Activated CD4-positive, CD25-positive, alpha-beta regulatory T cell treated with anti-CD3 and anti-CD28 coated beads, Interleukin-2, amount 50 U/mL, for 24 hours (primary cell): ENCODE measurements around the gene DONSON.

Experiments
- ATAC-seq, 2 donors: fragments of 150-1000 bp; cut with Tn5 transposase; one replicate each; pipeline ENCODE4 v1.10.0; 2021; ENCODE audit warnings: mild to moderate bottlenecking in 1 of 2, moderate library complexity in 1 of 2

Gene DONSON

DNA sequence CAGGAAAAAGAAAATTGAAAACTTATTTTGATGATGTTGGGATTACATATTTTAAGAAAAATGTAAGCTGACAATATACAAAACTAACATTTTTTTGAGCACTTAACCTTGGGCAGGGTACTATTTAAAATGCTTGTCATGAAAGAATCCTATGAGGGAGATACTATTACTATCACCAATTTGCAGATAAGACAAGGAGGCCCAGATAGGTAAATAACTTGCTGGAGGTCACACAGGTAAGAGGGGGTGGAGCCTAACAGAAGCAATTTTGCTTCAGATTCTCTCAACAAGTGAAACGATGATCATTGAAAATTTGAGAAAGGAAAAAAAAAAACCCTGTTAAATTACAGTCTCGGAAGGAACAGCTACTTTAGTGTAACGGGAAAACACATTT, 47.8 kb downstream of the DONSON start:
- ATAC-seq, result no peak

DNA sequence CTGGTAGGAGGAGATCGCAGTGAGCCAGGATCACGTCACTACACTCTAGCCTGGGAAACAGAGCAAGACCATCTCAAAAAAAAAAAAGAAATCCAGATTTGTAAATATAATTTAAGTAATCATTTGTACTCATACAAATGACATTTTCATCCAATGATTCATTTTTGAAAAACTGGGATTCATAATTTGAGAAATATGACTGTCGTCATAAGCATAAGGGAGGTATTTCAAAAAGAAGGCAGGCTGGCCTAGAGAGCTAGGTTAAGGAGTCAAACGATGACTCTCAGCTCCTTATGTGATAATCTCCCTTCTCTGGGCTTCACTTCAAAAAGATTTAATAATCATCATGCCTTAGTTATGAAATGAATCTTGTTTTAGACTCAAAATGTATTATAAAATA, 48.9 kb downstream of the DONSON start:
- no peak for ATAC-seq

DNA sequence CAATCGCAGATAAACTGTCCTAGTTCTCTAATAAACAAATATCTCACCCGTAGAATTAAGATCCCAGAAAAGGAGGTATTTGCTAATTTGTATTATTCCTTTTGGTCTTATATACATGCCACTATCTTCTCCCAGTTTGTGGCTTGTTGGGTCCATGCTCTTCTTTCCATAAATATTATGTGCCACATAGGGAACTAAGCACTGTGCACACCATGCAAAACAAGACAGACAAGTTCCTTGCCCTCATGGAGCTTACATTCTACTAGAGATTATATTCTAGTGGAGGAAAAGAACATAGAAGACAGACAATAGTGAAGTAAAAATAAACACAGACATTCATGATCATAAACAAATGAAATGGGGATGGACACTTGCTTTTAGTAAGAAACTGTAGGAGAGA, 51.3 kb downstream of the DONSON start:
- ATAC-seq, result no peak

DNA sequence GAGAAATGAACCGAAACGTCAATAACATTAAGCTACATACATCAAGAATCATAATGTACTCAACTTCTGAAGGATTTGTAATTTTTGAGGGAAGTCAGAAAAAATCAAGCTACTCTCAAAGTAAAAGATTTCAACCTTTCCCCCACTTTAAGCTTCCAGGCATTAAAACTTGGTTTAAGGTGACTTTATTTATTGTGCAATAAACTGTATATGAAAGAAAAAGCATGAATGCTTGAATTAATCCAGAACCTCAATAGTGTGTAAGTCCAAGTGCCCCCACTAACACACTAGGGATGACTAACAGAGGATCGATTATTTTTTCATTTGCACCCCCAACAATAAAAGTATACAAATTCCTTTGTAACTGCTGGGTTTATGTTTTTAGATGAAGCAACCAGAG, 57.5 kb downstream of the DONSON start:
- no peak for ATAC-seq
